HEK293 (cell line): ENCODE measurements around the gene MYO7A.

Experiments used
- ZNF138 ChIP-seq: fragments of 450-650 bp; formaldehyde crosslinking; IDR thresholded peaks from 2 replicates; pipeline ENCODE4 v1.5.1; 2016; ENCODE audit warnings: missing biosample characterization, missing genetic modification characterization, borderline replicate concordance
- ZNF24 ChIP-seq: fragments of 450-650 bp; formaldehyde crosslinking; IDR thresholded peaks from 2 replicates; pipeline ENCODE4 v1.5.1; 2016; ENCODE audit warnings: missing biosample characterization, missing genetic modification characterization
- ZNF37A ChIP-seq: fragments of 450-650 bp; IDR thresholded peaks from 2 replicates; pipeline ENCODE4 v1.5.1; 2018; ENCODE audit warnings: missing biosample characterization, missing genetic modification characterization
- TF ChIP-seq, protein P1 (sequence below): fragments of 450-650 bp; formaldehyde crosslinking; IDR thresholded peaks from 2 replicates; pipeline ENCODE4 v1.5.1; 2016; ENCODE audit warnings: missing biosample characterization, missing genetic modification characterization
- TF ChIP-seq, protein P2 (sequence below): fragments of 450-650 bp; formaldehyde crosslinking; conservative IDR thresholded peaks from 2 replicates; pipeline ENCODE4 v1.5.1; 2016; ENCODE audit warnings: low read depth, missing biosample characterization, missing genetic modification characterization

DNA sequence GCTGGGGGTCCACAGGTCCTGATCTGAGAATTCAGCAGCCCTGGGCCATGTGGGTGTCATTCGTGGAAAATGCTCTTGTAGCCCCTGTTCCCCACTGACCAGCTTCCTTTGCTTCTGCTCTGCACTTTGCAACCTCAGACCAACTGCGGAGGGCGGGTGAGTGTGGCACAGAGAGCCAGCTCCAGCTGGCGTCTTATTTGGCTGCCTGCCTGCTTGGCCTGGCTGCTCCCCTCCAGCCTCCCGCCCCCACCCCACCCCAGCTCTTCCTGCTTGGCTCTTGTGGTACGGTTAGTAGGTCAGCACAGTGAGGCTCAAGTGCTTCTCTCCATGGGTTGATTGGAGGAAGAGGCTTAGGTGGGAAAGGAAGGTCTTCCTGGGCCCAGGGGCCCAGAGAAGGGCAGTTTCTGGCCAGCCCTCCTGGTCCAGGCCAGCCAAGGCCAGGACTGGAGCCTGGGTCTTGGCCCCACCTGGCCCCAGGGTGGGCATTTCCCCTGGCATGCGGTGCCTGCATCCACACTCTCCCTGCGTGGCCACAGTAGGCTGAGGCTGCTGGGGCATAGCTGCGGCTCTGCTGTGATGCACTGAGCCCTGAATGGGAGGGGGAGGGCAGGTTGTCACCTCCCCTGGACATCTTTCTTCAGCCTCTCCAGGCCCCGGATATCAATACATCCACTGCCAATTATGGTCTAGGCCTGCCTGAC lies 26.5 kb downstream of the MYO7A start:
- TF ChIP-seq, protein P1, sequence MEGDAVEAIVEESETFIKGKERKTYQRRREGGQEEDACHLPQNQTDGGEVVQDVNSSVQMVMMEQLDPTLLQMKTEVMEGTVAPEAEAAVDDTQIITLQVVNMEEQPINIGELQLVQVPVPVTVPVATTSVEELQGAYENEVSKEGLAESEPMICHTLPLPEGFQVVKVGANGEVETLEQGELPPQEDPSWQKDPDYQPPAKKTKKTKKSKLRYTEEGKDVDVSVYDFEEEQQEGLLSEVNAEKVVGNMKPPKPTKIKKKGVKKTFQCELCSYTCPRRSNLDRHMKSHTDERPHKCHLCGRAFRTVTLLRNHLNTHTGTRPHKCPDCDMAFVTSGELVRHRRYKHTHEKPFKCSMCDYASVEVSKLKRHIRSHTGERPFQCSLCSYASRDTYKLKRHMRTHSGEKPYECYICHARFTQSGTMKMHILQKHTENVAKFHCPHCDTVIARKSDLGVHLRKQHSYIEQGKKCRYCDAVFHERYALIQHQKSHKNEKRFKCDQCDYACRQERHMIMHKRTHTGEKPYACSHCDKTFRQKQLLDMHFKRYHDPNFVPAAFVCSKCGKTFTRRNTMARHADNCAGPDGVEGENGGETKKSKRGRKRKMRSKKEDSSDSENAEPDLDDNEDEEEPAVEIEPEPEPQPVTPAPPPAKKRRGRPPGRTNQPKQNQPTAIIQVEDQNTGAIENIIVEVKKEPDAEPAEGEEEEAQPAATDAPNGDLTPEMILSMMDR (tag by site-specific recombination): no peak
- no peak for TF ChIP-seq ZNF138 (tag by site-specific recombination)
- TF ChIP-seq, protein P2, sequence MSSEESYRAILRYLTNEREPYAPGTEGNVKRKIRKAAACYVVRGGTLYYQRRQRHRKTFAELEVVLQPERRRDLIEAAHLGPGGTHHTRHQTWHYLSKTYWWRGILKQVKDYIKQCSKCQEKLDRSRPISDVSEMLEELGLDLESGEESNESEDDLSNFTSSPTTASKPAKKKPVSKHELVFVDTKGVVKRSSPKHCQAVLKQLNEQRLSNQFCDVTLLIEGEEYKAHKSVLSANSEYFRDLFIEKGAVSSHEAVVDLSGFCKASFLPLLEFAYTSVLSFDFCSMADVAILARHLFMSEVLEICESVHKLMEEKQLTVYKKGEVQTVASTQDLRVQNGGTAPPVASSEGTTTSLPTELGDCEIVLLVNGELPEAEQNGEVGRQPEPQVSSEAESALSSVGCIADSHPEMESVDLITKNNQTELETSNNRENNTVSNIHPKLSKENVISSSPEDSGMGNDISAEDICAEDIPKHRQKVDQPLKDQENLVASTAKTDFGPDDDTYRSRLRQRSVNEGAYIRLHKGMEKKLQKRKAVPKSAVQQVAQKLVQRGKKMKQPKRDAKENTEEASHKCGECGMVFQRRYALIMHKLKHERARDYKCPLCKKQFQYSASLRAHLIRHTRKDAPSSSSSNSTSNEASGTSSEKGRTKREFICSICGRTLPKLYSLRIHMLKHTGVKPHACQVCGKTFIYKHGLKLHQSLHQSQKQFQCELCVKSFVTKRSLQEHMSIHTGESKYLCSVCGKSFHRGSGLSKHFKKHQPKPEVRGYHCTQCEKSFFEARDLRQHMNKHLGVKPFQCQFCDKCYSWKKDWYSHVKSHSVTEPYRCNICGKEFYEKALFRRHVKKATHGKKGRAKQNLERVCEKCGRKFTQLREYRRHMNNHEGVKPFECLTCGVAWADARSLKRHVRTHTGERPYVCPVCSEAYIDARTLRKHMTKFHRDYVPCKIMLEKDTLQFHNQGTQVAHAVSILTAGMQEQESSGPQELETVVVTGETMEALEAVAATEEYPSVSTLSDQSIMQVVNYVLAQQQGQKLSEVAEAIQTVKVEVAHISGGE: no peak
- no peak for TF ChIP-seq ZNF37A (tag by site-specific recombination)
- no peak for TF ChIP-seq ZNF24 (tag by site-specific recombination)
